ENCODE data around the gene NPDC1. TPM values are rescaled to one million over a fixed set of nuclear protein-coding genes. Genes with fewer than 3 reads are reported as not detected.

Gene NPDC1
- total and polyA plus RNA-seq, 3 experiments from 2014 or later = 24.6 to 38.4 (median 27.5) TPM

DNA sequence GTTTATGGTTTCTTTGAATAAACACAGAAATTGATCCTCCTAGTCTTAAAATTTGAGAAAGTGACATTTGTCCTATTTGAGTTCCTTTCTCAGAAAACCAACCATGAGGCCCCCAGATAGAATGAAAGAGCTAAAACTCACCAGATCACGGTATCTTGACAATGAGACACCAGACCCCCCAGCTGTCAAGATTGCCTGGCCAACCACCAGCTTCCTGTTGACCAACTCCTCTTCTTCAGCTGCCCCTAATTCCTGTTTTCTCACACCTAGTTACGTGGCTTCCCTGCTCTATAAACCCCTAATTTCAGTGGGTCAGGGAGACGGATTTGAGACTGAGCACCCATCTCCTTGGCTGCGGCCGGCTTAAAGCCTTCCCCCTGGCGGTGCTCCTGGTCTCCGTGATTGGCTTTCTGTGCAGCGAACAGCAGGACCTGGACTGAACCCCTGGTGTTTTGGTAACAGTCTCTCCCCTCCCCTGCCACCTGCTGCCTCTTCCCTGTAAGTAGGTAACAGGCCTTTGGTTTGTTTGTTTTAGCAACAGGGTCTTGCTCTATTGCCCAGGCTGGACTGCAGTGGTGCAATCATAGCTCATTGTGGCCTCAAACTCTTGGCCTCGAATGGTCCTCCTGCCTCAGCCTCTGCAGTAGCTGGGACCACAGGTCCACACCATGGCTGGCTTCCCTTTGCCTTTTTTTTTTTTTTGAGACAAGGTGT is 12.7 kb upstream of the NPDC1 start:
- Histone ChIP-seq H3K27me3 (ENCODE audit: insufficient read depth, low read length, poor library complexity, severe bottlenecking) (no peaks in the 10 kb centered on the region), H3K36me3 (ENCODE audit: insufficient read depth, low read length) (no peaks in the 10 kb centered on the region), H3K27ac (ENCODE audit: low read depth, low read length) (no peak overlapping the region), H3K4me3 (ENCODE audit: low read length) (no peak overlapping the region), H3K4me1 (ENCODE audit: insufficient read depth, low read length) (no peaks in the 10 kb centered on the region), H3K9me3 (ENCODE audit: low read length) (no peaks in the 10 kb centered on the region)
- no peaks in the 10 kb centered on the region for H3K9me3 Mint-ChIP-seq
- no peaks in the 10 kb centered on the region for H3K27me3 Mint-ChIP-seq
- POLR2A ChIA-PET = no interaction called here
- CTCF ChIA-PET = interaction anchor here (1.0 to 2.4 kb wide), 4 partner anchors 9 to 281 kb away, joined by 3 to 9 read pairs (median 6); partner anchors contain the start of gene NPDC1
- no peak for DNase-seq
- no peaks in the 10 kb centered on the region for H3K36me3 Mint-ChIP-seq
- no peak overlapping the region for H3K27ac Mint-ChIP-seq
- H3K4me1 Mint-ChIP-seq = no peaks in the 10 kb centered on the region
- H3K4me3 Mint-ChIP-seq = no peak overlapping the region

DNA sequence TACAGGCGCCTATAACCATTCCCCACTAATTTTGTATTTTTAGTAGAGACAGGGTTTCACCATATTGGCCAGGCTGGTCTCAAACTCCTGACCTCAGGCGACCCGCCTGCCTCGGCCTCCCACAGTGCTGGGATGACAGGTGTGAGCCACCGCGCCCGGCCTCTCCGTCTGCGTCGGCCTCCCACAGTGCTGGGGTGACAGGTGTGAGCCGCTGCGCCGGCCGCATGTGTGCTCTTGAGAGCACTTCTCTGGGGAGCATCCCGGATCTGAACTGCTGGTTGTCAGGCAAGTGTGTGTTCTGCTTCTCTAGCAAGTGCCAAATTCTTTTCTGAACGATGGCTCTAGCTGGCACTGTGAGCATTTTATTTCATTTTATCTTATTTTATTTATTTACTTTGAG is 11.6 kb upstream of the NPDC1 start:
- no peaks in the 10 kb centered on the region for H3K9me3 Mint-ChIP-seq
- no peak overlapping the region for H3K4me3 Mint-ChIP-seq
- no peak overlapping the region for H3K27ac Mint-ChIP-seq
- ChIA-PET POLR2A (no interaction called here), CTCF (interaction anchor here (2.1 to 2.3 kb wide), 2 partner anchors 11 to 22 kb away, joined by 9 to 10 read pairs; partner anchors contain the start of gene NPDC1)
- H3K36me3 ChIP-seq (ENCODE audit: insufficient read depth, low read length) = no peaks in the 10 kb centered on the region
- no peaks in the 10 kb centered on the region for H3K9me3 ChIP-seq (ENCODE audit: low read length)
- H3K4me1 ChIP-seq (ENCODE audit: insufficient read depth, low read length) = peaks cover 8% of the 10 kb centered on the region
- no peak overlapping the region for H3K27ac ChIP-seq (ENCODE audit: low read depth, low read length)
- H3K4me1 Mint-ChIP-seq = no peaks in the 10 kb centered on the region
- peaks cover 7% of the 10 kb centered on the region for H3K27me3 ChIP-seq (ENCODE audit: insufficient read depth, low read length, poor library complexity, severe bottlenecking)
- peaks cover 3 to 4% of the 10 kb centered on the region in 2 donors for H3K27me3 Mint-ChIP-seq
- no peak for DNase-seq
- H3K36me3 Mint-ChIP-seq = no peaks in the 10 kb centered on the region
- H3K4me3 ChIP-seq (ENCODE audit: low read length) = no peak overlapping the region

DNA sequence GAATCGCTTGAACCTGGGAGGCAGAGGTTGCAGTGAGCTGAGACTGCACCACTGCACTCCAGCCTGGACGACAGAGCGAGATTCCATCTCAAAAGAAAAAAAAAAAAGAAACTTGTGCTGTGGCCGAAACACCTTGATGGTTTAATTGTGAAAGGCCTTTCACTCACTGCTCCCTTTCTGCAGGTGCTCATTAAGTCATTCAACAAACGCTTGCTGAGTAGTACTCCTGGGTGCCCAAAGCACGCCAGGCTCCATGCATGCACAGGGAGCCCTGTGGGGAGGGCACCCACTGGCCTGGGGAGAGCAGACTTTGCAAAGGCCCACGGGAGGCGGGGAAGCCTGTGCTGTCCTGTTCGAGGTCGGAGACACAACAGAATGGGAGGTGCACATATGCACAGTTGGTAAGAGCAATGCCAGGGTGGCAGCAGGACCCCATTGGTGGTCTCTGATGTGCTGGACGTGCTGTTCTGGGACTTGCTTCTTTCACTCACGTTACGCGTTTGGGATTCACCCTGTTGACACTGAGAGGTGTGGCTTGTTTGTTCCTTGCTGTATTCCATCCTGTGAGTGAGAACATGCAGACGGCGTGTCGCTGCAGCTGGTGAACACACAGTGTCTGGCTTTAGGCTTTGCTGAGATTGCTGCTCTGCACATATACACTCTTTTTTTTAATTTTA is 10.9 kb upstream of the NPDC1 start:
- H3K9me3 ChIP-seq (ENCODE audit: low read length) = no peaks in the 10 kb centered on the region
- peaks cover 14% of the 10 kb centered on the region for H3K27me3 ChIP-seq (ENCODE audit: insufficient read depth, low read length, poor library complexity, severe bottlenecking)
- Mint-ChIP-seq H3K4me1 (no peaks in the 10 kb centered on the region), H3K27ac (peak overlapping the region in 1 of 8 donors; percentile 42), H3K4me3 (no peak overlapping the region), H3K9me3 (no peaks in the 10 kb centered on the region), H3K36me3 (no peaks in the 10 kb centered on the region), H3K27me3 (peaks cover 4% of the 10 kb centered on the region in 2 donors)
- no peak overlapping the region for H3K27ac ChIP-seq (ENCODE audit: low read depth, low read length)
- H3K4me3 ChIP-seq (ENCODE audit: low read length) = no peak overlapping the region
- peaks cover 8% of the 10 kb centered on the region for H3K4me1 ChIP-seq (ENCODE audit: insufficient read depth, low read length)
- POLR2A ChIA-PET = interaction anchor here (0.6 kb wide), 1 partner anchor 135 kb away, joined by 7 read pairs; no protein-coding TSS in a partner anchor
- H3K36me3 ChIP-seq (ENCODE audit: insufficient read depth, low read length) = no peaks in the 10 kb centered on the region
- DNase-seq = no peak
- CTCF ChIA-PET = interaction anchor here (1.4 to 2.3 kb wide), 2 partner anchors 11 to 21 kb away, joined by 8 to 10 read pairs; no protein-coding TSS in a partner anchor

DNA sequence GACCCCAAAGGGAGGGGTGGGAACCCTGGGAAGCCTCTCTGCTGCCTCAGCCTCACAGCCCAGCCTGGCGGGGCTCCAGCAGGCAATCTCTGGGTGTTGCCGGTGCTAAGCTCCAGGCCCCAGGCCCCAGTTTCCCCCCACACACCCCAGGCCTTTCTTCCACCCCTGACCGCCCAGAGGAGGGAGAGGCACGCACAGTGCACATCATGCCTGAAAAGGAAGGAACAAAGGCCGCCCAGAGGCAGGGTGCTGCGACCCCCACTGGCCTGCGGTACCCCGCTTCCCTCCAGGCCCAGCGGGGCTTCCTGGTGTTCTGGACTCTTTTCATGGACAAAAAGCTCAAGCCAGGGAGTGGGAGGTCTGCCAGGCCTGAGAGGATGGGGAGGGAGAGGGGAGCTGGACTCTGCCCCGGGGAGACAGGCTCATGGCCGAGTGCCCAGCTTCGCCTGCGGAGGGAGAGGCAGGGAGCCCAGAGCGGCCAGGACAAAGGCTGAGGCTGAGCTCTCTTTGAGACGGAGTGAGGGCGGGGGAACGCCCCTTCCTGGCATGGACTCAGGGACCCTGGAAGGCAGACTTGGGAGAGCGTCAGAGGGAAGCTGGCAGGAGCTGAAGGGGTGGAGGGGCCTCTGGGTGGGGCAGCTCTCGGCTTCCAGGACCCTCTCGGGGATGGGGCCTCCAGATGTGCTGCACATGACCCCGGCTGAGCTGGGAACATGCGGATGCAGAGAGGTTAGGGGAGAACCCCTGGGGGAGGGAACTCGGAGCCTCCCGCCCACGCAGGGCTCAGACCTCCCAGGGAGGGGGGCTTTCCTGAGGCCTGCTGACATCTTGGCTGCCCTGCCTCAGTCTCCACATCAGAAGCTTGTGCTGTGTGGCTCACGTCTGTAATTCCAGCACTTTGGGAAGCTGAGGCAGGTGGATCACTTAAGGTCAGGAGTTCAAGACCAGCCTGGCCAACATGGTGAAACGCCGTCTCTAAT is 9.7 kb upstream of the NPDC1 start:
- no peaks in the 10 kb centered on the region for H3K9me3 ChIP-seq (ENCODE audit: low read length)
- H3K36me3 ChIP-seq (ENCODE audit: insufficient read depth, low read length) = no peaks in the 10 kb centered on the region
- no peaks in the 10 kb centered on the region for H3K4me1 Mint-ChIP-seq
- DNase-seq = no peak
- peaks cover 4 to 7% of the 10 kb centered on the region in 2 donors for H3K27me3 Mint-ChIP-seq
- H3K4me3 Mint-ChIP-seq = no peak overlapping the region
- H3K4me3 ChIP-seq (ENCODE audit: low read length) = no peak overlapping the region
- POLR2A ChIA-PET = interaction anchor here (0.6 kb wide), 1 partner anchor 134 kb away, joined by 7 read pairs; no protein-coding TSS in a partner anchor
- peaks cover 25% of the 10 kb centered on the region for H3K27me3 ChIP-seq (ENCODE audit: insufficient read depth, low read length, poor library complexity, severe bottlenecking)
- no peaks in the 10 kb centered on the region for H3K36me3 Mint-ChIP-seq
- CTCF ChIA-PET = interaction anchor here (1.2 to 2.3 kb wide), 3 partner anchors 12 to 27 kb away, joined by 5 to 10 read pairs (median 8); partner anchors contain the start of gene ABCA2
- H3K4me1 ChIP-seq (ENCODE audit: insufficient read depth, low read length) = peaks cover 8% of the 10 kb centered on the region
- H3K27ac ChIP-seq (ENCODE audit: low read depth, low read length) = no peak overlapping the region
- no peaks in the 10 kb centered on the region for H3K9me3 Mint-ChIP-seq
- H3K27ac Mint-ChIP-seq = no peak overlapping the region

DNA sequence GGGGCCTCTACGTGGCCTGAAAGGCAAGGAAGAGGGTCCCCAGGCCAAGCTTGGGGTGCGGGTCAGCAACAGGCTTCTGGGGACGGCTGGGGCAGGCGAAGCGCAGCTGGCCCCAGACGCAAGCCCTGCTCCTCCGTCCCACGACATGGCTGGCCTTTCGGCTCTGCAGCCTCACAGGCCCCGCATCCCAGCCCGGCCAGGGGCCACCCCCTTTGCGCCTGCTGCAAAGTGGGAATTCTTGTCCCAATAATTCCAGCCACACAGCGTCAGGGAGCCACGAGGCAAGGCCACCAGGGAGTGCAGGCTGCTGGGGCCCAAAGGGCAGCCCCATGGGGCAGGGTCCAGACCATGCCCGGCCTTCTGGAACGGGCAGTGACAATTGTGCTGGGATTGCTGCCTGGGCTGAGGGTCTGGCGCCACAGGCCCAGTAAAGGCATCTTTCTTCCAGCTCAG is 9.0 kb upstream of the NPDC1 start:
- POLR2A ChIA-PET = no interaction called here
- peaks cover 4 to 12% of the 10 kb centered on the region in 2 donors for H3K27me3 Mint-ChIP-seq
- H3K4me1 Mint-ChIP-seq = no peaks in the 10 kb centered on the region

DNA sequence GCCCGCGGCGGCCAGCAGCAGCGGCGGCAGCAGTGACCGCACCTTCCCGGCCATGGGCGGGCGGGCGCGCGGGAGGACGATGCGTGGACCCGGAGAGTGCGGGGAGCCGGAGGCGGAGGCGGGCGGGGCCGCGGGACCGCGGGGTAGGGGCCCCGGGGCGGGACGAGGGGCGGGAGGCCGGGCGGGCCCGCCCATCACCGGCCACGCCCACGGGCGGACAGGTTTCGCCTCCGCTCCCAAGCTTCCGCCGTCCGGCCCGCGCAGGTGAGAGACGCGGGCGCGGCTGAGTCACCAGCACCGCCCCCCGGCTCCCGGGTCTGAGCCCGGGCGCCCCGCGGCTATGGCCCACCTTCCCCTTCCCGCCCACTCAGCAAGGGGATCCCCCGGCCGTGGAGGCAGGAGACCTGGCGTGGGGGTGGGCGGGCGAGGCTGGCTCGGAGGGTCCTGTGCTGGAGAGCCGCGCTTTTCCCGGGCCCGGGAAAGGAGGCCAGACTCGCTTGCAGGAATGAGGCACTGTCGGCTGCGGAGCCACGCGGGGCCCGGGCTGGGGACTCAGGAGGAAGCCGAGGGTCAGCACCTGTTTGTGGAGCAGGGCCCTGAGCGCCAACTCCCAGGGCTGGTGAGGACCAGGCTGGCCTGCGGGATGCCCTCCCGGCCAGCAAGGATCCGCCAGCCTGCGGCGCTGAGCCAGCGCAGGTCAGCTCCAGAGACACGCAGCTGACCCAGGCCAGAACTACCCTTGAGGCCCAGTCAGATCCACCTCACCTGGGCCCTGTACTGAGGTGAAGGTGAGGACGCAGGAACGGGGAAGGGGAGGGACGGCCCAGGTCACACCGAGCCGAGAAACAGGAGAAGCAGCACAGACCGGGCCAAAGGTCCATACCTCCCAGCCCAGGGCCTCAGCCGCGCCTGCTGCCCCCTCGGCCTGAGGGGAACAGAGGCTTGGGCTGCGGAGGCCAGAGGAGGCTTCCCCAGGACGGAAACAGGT is 8.3 kb upstream of the NPDC1 start, which contains the start of gene ENTPD2:
TSS of gene ENTPD2 (minus strand) at position 118 of the 988 bp plus-strand sequence. CDS start at position 54, 64 bp downstream.
- H3K27ac ChIP-seq (ENCODE audit: low read depth, low read length) = no peak within 1 kb of the TSS
- Mint-ChIP-seq H3K4me3 (peak within 1 kb of the TSS in 3 of 7 donors; percentile 12 to 51 (median 12)), H3K27ac (no peak within 1 kb of the TSS), H3K4me1 (no peaks in the 10 kb centered on the region), H3K9me3 (no peaks in the 10 kb centered on the region), H3K36me3 (no peaks in the 10 kb centered on the region), H3K27me3 (peaks cover 11 to 18% of the 10 kb centered on the region in 2 donors)
- H3K36me3 ChIP-seq (ENCODE audit: insufficient read depth, low read length) = no peaks in the 10 kb centered on the region
- POLR2A ChIA-PET = no interaction called here
- H3K4me3 ChIP-seq (ENCODE audit: low read length) = no peak within 1 kb of the TSS
- peak in 2 of 5 donors; percentile 31 to 48 for DNase-seq
- H3K9me3 ChIP-seq (ENCODE audit: low read length) = no peaks in the 10 kb centered on the region
- H3K4me1 ChIP-seq (ENCODE audit: insufficient read depth, low read length) = peaks cover 8% of the 10 kb centered on the region
- peaks cover 39% of the 10 kb centered on the region for H3K27me3 ChIP-seq (ENCODE audit: insufficient read depth, low read length, poor library complexity, severe bottlenecking)
- CTCF ChIA-PET = no interaction called here

More for the DNA sequence above, 9.0 kb upstream of the NPDC1 start:
- H3K4me1 ChIP-seq (ENCODE audit: insufficient read depth, low read length) = peaks cover 8% of the 10 kb centered on the region
- H3K4me3 Mint-ChIP-seq = no peak overlapping the region
- no peaks in the 10 kb centered on the region for H3K9me3 ChIP-seq (ENCODE audit: low read length)
- no peak overlapping the region for H3K27ac ChIP-seq (ENCODE audit: low read depth, low read length)
- no peaks in the 10 kb centered on the region for H3K36me3 Mint-ChIP-seq
- no peak overlapping the region for H3K4me3 ChIP-seq (ENCODE audit: low read length)
- CTCF ChIA-PET = interaction anchor here (1.2 to 2.3 kb wide), 2 partner anchors 20 to 26 kb away, joined by 5 to 10 read pairs; partner anchors contain the start of gene ABCA2
- no peaks in the 10 kb centered on the region for H3K36me3 ChIP-seq (ENCODE audit: insufficient read depth, low read length)
- peaks cover 32% of the 10 kb centered on the region for H3K27me3 ChIP-seq (ENCODE audit: insufficient read depth, low read length, poor library complexity, severe bottlenecking)
- H3K9me3 Mint-ChIP-seq = no peaks in the 10 kb centered on the region
- no peak for DNase-seq
- H3K27ac Mint-ChIP-seq = no peak overlapping the region
